ENCODE results near the gene RANBP1.

RANBP1 gene

GRCh38 chr22:20151276-20151588 is 35.3 kb downstream of the RANBP1 start:
- in situ Hi-C loops (cut with MboI; ENCODE audit: low sequenced_read_pairs, unreplicated experiment): loop anchor here (10.0 kb wide), 2 partner anchors 104 to 144 kb away; no protein-coding TSS in a partner anchor
- no peak for DNase-seq (ENCODE audit: low spot score)

GRCh38 chr22:20152464-20152890 is 36.6 kb downstream of the RANBP1 start:
- no peak for TF ChIP-seq CTCF (IDR thresholded peaks at IDR 0.05; ENCODE audit: borderline replicate concordance, control extremely low read depth, extremely low read depth, insufficient read depth, missing control alignments)
- in situ Hi-C loops (cut with MboI; ENCODE audit: low sequenced_read_pairs, unreplicated experiment): loop anchor here (10.0 kb wide), 2 partner anchors 102 to 142 kb away; no protein-coding TSS in a partner anchor
- DNase-seq (ENCODE audit: low spot score): no peak

More at GRCh38 chr22:20151276-20151588, 35.3 kb downstream of the RANBP1 start:
- no peak for TF ChIP-seq CTCF (IDR thresholded peaks at IDR 0.05; ENCODE audit: borderline replicate concordance, control extremely low read depth, extremely low read depth, insufficient read depth, missing control alignments)

DNA sequence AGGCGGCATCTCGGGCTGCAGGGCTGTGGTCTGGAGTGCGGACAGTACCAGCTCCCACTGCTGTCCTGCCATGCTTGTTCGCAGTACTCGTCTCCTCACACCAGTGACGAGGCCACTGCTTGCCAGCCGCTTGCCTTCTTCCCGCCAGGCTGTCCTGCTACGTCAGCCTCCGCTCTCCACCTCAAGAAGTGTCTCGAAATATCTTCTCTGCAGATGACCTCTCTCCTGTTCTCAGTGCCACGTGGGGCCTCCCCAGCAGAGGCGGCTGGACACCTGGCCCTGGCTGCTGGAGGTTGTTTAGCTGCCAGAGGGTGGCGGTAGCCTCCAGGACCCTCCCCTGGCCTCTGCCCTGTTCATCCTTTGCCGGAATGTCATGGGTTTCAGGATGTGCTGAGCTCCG is 38.0 kb downstream of the RANBP1 start:
- in situ Hi-C loops (cut with MboI; ENCODE audit: low sequenced_read_pairs, unreplicated experiment): loop anchor here (10.0 kb wide), 2 partner anchors 101 to 141 kb away; no protein-coding TSS in a partner anchor
- DNase-seq (ENCODE audit: low spot score): no peak
- TF ChIP-seq CTCF (IDR thresholded peaks at IDR 0.05; ENCODE audit: borderline replicate concordance, control extremely low read depth, extremely low read depth, insufficient read depth, missing control alignments): no peak

DNA sequence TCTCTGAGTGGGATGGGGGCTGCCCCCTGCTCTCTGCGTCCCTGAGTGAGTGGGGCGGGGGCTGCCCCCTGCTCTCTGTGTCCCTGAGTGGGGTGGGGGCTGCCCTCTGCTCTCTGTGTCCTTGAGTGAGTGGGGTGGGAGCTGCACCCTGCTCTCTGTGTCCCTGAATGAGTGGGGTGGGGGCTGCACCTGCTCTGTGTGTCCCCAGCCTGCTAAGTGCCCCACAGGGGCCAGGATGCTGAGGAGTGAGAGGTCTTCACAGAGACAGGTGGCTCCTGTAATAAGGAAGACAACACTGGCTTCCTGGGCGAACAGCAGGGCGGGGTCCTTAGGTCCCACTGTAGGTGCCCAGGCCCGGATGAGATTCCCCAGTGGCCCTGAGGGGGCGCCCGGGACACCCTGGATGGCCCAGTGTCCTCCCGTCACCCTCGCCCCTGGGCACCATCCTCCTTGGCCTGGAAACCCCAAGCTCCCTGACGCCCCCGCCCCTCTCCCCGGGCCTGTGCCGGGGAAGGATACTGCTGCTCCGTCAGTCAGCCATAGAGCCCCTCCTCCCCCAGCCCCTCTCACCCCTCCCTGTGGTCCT is 38.8 kb downstream of the RANBP1 start:
- no peak for TF ChIP-seq CTCF (IDR thresholded peaks at IDR 0.05; ENCODE audit: borderline replicate concordance, control extremely low read depth, extremely low read depth, insufficient read depth, missing control alignments)
- DNase-seq (ENCODE audit: low spot score): no peak
- in situ Hi-C loops (cut with MboI; ENCODE audit: low sequenced_read_pairs, unreplicated experiment): loop anchor here (10.0 kb wide), 2 partner anchors 100 to 140 kb away; no protein-coding TSS in a partner anchor

DNA sequence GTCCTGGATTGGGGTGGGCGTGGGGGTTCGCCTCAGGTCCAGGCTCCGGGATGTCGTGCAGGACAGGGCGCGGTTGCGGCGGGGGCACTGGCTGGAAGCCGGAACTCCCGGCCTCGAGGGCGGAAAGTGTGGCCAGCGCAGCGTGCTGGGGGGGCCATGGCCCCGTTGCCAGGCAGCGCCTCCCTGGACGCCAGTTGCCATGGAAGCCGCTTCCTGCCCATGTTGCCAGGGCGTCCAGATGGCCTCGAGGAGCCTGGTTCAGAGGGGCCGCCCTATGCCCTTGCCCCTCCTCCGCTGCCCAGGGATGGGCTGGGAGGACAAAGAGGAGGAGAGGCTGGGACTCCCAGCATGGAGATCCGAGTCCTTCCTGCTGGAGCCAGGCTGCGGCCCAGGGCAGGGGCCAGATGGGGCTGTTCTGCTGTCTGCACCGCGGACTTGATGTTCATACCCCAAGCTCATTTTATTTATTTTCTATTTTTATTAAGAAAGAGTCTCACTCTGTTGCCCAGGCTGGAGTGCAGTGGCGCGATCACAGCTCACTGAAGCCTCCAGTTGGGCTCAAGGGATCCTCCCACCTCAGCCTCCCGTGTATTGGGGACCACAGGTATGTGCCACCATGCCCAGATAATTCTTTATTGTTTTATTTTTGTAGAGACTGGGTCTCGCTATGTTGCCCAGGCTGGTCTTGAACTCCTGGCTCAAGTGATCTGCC is 39.6 kb downstream of the RANBP1 start:
- DNase-seq (ENCODE audit: low spot score): no peak
- in situ Hi-C loops (cut with MboI; ENCODE audit: low sequenced_read_pairs, unreplicated experiment): loop anchor here (10.0 kb wide), 2 partner anchors 99 to 139 kb away; no protein-coding TSS in a partner anchor
- TF ChIP-seq CTCF (IDR thresholded peaks at IDR 0.05; ENCODE audit: borderline replicate concordance, control extremely low read depth, extremely low read depth, insufficient read depth, missing control alignments): no peak

GRCh38 chr22:20156042-20156389 is 40.1 kb downstream of the RANBP1 start:
- TF ChIP-seq CTCF (IDR thresholded peaks at IDR 0.05; ENCODE audit: borderline replicate concordance, control extremely low read depth, extremely low read depth, insufficient read depth, missing control alignments): no peak
- DNase-seq (ENCODE audit: low spot score): no peak
- in situ Hi-C loops (cut with MboI; ENCODE audit: low sequenced_read_pairs, unreplicated experiment): loop anchor here (10.0 kb wide), 2 partner anchors 99 to 139 kb away; no protein-coding TSS in a partner anchor

All from GM13976 (cell line).